GM12875 (cell line): ENCODE data around the gene PBXIP1.

Experiments
- H3K4me3 ChIP-seq: one replicate; pipeline ENCODE4 v1.5.1; 2011; ENCODE audit warnings: low read depth, low read length, control low read depth
- CTCF ChIP-seq: IDR thresholded peaks from 2 replicates; pipeline ENCODE4 v1.5.1; 2011; ENCODE audit warnings: low read depth, mild to moderate bottlenecking, control low read depth, inconsistent platforms, low read length, moderate library complexity, borderline replicate concordance; ENCODE audit not compliant: insufficient read depth

PBXIP1 gene

DNA sequence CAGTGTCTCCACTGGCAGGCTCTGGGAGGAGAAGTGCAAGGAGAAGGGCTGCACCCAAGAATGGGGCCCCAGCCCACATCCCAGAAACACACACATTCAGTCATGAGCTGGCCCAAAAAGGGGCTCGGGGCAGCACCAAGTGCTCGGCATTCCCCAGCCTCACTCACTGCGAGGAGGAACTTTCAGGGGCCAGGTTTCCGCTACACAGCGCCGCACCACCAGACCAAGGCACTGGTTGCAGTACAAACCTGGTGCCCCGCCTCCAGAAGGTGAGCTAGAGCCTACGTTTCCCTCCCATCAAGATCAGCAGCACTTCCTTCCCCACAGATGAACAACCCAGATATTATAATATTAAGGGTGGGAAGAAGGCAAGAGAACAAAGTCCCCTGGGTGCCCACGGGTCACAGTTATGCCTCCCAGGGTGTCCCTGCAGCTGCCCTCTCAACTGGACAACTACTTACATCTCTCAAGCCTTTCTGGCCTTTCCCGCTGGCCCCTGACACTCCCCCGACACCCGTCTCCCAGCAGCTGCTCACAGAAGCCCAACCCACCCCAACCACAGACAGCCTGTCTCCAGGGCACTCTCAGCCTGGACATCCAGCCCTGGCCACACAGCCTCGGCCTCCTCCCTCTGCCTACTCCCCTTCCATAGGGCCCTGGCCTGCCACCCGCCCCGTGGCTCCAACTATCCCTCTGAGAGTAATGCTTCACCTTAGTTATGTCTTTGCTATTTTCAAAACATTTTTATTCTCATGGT is 3.8 kb downstream of the PBXIP1 start:
- TF ChIP-seq CTCF, result no peak
- H3K4me3 ChIP-seq, result no peak overlapping the region

DNA sequence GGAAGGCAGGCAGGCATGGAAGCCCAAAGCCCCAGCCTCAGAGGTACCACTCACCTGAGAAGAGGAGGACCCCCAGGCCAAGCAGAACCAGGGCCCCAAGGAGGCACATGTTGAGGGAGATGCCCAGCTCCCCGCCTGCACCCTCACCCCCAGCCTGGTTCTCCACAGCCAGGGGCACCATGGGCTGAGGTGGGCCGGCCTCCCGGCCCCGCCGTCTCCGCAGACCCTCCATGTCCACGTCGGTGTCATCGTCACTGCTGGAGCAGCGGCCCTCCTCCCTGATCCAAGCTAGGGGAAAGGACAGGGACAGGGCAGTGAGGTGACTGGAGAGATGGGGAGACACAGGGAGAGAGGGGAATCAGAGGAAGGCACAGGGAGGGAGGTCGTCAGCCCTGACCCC is 7.8 kb downstream of the PBXIP1 start:
- no peak for TF ChIP-seq CTCF
- no peak overlapping the region for H3K4me3 ChIP-seq

DNA sequence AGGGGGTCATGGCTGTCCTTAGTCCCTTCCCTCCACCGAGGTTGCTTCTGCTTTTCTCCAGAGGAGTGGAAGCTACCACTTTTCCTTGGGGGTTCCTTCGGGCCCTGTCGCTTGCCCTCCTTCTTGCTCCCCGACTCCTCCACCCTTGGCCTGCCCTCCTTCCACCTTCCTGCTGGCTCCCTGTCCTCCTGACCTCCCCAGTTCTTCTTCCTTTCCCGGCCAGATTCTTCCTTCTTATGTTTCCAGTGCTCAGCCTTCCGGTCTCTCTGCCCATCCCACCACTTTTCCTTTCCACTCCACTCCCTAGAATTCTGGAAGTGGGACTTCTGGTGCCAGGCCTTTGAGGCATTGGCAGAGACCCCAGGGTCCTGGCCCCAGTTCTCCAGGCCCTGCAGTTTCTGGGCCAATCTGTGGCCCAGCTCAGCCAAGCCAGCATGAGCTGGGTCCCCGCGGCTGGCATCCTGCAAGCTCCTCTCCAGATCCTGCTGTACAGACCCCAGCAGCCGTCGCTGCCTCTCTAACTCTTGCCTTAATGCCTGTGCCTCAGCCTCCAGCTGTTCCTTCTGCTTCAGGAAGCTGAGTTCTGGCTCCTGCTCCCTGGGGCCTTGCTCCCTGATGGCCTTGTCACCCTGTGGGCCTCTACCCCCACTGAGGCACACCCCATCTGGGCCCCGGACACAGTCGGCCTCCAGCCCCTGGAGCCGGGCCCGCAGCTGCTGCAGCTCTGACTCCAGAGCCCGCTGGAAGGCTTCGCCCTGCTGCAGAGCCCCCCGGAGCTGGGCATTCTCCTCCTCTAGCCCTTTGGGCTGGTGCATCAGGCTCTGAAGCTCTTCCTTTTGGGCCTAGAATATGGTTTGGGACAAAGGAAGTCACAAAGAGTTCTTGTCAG is 9.7 kb downstream of the PBXIP1 start:
- H3K4me3 ChIP-seq, result no peak overlapping the region
- TF ChIP-seq CTCF, result no peak

GRCh38 chr1:154945160-154945961 is 10.5 kb downstream of the PBXIP1 start:
- no peak overlapping the region for H3K4me3 ChIP-seq
- no peak for TF ChIP-seq CTCF

DNA sequence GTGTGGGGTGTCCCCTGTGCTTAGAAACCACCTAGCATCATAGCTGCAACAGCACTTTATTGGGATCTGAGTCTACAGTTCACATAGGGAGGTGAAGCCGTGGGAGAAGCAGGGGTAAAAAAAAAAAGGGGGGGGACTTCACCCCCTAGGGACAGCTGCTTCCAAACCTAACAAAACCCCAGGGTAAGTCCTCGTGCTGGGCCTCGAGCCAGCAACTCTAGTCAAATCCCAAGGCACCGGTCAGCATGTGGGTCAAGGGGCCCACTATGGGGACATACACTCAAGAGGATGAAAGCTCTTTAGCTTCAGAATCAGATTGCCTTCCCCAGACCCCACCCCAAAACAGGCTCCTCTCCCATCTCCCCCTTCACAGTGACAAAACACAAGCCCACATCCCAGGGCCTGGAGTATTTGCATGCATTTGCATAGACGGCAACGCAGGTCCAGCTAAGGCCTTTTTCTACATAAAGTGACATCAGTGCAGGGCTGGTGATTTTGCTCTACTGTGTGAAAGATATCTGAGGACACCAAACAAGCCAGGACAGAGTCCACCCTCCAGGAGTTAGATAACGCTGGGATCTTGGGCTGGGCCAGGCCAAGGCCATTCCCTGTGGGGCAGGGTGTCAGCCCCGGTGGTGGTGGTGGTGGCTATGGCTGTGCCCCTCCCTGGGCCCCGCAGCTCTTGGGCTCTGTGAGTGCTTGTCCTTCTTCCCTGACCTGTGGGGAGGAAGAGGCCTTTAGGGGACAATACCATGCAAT is 11.3 kb downstream of the PBXIP1 start:
- TF ChIP-seq CTCF, result no peak
- no peak overlapping the region for H3K4me3 ChIP-seq

- H3K4me3 ChIP-seq, result peak overlapping the region; percentile 13
- TF ChIP-seq CTCF, result peak; percentile 86
Observed at GRCh38 chr1:154943649-154944400, 12.1 kb downstream of the PBXIP1 start.
